SKM-1 (cell line): Measurements from ENCODE around the gene ADAMTS10.
A peak's percentile ranks its signal among the peaks of the same experiment; 100 is the strongest.
"Not testable (repeated sequence)": the region's sequence is repeated elsewhere in the genome, so short reads cannot be mapped to it uniquely, and the experiment has no call there.

Experiments used
- DNase-seq: peaks from one replicate; lab custom pipeline; 2025; ENCODE audit not compliant: unreplicated experiment; lab: John Stamatoyannopoulos, UW

The ADAMTS10 gene

DNA sequence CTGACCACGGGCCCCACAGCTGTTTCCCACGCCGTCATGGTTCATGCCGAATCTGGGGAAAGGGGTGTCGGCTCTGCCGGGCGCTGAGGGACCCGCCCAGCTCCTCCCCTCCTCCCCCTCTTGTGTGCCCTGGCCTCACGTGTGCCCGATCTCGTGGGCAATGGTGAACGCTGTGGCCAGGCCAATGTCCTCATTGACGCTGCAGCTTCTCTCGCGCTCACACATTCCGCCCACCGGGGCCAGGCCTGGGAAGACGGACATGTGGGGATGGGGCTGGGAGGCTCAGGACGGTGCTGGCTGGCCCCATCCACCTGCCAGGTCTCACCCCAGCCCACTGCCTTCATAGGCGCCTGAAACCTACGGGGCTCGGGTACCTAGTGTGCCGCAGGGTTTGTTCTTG, 14.3 kb downstream of the ADAMTS10 start:
- DNase-seq, result no peak

DNA sequence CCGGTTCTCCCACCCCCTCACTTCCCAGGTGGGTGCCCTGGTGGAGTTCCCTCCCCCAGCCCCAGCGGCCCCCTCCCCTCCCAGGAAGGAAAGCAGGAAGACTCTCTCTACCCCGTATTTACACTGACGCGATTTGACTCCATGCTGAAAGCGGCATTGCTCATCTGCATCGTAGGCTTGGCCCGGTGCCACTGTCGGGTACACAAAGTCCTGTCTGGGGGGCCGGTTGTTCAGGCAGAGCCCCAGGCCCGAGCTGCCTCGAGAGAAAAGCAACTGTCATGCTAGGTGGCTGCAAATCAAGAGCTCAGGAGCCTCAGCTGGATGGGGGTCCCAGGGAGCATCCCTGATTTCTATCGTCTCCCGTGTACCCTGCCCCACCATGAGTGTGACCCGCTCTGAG, 14.9 kb downstream of the ADAMTS10 start:
- DNase-seq, result no peak

DNA sequence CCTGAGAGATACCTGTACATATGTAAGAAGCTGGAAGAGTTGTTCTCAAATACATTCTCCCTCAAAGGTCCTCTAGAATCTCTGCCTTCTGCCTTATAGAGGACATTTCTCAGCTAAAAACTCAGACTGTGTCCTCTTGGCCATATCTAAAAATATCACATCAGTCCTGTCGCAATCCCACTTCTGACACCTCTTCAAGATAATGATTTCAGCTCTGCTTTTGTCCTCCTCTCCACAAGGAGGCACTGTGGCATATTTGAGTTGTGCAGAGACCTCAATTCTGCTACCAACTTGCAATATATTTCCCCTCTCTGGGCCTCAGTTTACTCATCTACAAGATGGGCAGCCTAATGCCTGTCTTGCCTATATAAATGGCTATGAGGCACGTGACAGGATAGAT, 16.6 kb downstream of the ADAMTS10 start:
- DNase-seq, result no peak

DNA sequence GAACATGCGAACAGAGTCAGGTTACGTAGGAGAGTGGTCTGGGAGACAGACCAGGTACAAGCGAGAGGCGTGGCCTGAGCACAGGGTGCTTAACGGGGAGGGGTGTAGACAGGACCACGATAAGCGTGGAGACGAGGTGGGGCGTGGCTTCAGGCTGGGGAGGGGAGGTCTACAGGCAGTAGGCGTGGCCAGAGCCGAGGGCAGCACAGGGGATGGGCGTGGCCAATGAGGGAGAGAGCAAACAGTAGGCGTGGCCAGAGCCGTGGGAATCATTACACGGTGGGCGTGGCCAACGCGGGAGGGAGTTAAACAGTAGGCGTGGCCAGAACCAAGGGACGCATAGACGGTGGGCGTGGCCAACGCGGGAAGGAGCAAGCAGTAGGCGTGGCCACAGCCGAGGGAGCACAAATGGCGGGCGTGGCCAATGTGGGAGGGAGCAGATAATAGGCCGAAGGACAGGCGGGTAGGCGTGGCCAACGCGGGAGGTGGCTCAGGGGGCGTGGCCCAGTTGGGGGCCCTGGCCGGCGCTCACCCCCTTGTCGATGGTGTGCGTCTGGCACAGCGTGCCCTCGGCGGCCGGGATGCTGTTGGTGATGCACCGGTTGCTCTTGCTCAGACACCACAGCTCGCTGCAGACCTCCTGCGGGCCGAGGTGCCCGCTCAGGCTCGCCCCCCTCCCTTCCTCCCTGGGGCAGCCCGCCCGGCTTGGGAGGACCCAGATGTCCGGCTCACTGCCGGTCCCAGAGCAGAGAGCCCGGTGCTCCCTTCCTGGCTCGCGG, 18.1 kb downstream of the ADAMTS10 start:
- DNase-seq, result no peak

DNA sequence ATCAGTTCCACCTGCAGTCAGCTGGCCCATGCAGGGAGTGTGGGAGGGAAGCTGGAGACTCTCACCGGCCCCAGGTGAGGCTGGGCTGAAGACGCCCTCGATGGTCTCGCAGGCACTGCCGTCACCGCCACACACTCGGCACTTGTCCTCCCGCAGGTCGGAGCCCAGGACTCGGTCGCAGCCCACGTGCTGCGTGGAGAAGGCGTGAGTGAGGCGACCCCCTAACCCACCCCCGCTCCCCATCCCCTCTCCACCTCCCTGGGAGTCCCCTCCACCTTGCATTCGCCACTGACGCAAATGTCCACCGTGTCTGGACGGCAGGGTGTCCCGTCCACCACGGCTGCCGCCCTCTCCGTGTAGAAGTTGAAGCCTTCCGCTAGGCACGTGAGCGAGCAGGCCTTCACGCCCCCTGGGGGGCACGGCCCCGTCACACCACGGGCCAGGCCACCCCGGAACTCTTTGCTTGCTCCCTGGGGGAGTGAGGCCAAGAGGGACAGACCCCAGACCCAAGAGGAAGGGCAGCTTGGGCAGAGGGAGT, 21.3 kb downstream of the ADAMTS10 start:
- no peak for DNase-seq

DNA sequence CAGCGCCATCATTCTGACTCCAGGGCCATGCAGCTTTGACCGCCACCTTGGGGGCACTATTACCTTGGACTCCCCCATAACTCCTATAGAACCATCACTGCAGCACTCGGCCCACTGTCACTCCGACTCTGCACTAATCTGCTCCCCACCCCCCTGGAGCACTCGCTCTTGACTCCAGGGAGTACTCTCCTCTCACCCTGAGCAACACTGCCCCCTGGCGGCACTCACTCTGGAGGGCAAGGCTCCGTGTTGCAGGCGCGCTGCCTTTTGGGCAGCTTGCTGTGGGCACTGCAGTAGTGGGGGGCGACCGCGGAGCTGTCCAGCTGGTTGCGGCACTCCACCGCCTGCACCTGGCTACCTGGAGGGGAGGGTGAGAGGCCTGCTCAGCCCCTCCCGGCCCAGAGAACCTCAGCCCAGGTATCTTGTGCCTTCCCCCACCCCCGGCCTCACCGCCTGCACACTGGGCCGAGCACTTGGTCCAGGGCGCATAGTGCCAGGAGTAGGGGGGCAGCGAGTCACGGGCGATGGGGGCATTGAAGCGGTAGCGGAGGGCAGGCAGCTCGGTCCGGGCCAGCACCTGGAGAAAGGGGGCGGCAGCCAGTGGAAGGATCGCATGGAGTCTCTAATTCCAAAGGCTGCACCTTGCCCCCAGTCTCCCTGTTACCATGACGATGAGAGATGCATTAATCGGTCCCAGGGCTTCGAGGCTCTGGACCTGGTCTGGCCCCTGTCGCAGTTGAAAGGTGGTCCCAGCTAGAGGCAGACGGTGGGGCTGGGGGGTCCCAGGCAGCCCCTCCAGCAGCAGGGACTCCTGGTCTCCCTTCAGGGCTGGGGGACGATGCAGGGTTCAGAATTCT, 24.4 kb downstream of the ADAMTS10 start:
- no peak for DNase-seq

DNA sequence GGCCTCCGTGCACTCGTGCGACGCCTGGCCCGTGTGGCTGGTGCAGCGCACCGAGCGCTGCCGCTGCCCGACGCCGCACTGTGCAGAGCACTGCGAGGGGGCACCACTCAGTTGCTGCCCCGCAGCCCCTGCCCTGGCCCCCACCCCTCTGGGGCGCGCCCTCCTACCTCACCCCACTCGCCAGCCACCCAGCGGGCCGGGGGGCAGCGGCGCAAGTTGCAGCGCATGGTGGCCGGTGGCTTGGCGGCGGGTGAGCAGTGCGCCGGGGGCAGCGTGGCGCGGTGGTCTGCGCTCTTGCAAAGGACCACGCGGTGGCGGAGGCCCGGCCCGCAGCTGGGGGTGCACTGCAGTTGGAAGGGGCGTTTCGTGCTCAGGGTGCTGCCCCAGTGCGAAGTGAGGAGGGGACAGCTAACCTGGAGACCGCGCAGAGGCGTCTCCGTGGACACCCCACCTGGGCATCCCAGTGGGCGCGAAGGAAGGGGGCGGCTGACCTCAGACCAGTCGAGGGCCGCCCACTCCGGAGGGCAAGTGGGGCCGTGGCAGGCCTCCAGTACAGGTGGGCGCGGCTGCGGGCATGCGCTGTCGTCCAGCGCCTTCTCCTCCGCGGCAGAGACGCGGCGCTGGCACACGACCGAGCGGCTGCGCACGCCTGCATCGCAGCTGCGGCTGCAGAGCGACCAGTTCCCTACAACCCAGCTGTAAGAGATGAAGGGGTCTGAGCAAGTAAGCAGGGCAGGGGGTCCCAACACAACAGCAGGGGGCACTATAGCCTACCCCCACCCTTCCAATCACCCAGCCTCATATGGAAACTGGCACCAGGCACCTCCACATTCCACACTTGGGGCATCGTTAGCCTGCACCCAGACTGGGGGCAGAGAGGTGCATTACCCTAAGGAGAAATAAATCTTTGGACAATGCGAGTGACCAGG, 25.3 kb downstream of the ADAMTS10 start:
- no peak for DNase-seq

DNA sequence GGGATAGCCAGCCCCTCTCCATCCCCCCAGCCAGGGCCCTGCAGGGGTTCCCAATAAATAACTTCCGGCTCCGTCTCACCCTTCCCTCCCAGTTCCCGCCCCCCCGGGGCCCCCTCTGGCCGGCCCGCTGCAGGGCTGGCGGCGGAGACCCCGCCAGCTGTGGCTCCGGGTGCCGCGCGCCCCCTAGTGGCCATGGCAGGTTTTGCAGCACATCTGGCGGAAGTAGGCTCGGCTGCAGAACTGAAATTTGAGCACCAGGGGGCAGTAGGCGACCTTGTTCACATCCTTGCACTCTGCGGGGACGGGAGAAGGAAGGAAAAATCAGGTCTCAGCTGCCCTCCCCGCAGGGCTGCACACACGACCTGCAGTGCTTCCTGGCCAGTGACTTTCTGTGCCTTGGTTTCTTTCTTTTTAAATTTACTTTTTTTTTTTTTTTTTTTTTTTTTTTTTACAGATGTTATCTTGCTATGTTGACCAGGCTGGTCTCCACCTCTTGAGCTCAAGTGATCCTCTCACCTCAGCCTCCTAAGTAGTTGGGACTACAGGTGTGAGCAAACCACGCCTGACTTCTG, 29.7 kb downstream of the ADAMTS10 start:
- DNase-seq, result peak; percentile 52

DNA sequence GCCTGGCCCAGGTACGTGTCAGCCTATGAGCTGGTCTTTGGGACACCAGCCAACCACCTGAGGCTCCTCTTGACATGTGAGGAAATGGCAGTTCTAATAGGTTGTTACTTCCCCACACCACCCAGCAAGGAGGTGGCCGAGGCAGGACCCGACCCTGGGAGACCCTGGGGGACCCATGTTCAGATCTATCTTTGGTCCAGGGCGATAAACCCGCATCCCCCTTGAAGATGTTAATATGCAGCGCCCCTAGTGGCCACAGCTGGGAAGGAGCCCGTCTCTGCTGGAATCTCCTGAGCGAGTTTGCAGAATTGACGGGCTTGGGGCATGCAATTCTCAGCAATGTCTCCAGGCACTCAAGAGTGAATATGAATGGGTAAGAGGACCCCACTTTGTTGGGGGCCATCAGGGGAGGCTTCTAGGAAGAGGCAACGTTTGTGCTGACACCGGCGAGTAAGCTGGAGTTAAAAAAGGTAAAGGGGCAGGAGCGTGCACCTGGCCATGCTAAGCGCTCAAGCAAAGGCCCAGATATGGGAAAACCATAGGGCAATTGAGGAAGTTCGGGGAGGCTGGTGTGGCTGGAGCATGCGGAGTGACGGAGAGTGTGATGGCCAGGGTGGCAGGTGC, 31.8 kb downstream of the ADAMTS10 start:
- DNase-seq, result peak; percentile 59

DNA sequence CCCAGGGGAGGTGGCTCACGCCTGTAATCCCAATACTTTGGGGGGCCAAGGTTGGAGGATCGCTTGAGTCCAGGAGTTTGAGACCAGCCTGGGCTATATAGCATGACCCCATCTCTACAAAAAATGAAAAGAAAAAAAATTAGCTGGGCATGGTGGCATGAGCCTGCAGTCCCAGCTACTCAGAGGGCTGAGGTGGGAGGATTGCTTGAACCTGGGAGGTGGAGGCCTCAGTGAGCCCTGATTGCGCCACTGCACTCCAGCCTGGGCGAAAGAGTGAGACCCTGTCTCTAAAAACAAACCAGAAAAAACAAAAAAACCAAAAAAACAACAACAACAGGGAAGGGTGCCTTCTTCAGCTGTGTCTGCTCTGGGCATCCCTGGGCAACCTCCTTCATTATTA, 32.8 kb downstream of the ADAMTS10 start:
- DNase-seq, result no peak

DNA sequence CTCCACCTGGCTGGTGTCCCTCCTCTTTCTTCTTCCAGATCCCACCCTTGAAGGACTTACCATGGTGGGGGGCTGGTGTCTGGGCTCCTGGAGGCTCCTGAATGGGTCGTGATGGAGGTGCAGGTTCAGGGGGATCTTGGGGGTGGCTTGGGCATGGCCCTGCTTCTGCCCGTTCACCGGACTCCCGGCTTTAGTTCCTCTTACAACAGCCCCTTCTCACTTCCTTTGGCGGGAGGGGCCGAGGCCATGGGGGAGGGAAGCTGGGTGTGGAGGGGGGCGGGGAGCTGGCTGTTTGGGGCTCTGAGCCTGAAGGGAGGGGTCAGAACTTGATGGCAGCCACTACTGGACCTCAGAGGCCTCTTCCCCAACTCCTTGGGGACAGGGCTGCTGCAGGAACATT, 33.3 kb downstream of the ADAMTS10 start, which contains the start of gene MYO1F:
MYO1F (minus strand) TSS at position 196 of the 400 bp plus-strand sequence; CDS start at position 63, 133 bp downstream.
- DNase-seq, result peak; percentile 68

DNA sequence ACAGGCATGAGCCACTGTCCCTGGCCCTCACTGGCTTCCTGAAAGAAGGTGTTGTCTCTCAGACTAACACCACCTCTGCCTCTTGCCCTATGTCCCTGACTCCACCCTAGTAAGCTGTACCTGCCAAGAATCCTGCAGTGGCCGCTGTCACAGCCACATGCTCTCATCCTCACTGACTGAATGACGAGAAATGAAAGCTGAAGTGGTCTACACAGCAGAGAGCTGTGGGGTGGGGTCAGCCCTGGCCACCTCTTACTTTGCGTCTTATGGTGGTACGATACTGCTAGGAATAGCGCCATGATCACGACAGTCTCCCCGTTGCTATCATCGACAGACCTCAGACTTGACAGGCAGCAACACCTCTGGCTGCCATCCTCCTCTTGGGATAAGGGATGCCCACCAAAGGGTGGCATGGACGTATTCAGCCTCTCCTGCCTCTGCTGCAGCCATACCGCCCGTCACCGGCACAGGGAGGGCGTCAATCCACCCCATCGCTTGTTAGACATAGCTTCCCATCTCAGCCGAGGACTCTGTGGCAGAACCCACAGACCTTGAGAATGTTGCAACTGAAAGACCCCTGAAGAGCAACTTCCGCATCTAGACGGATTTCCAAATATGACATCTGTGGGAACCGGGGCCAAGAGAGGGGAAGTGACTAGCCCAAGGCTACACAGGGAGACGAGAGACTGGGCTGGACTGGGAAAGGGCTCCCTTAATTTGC, 34.1 kb downstream of the ADAMTS10 start:
- peak; percentile 38 for DNase-seq

DNA sequence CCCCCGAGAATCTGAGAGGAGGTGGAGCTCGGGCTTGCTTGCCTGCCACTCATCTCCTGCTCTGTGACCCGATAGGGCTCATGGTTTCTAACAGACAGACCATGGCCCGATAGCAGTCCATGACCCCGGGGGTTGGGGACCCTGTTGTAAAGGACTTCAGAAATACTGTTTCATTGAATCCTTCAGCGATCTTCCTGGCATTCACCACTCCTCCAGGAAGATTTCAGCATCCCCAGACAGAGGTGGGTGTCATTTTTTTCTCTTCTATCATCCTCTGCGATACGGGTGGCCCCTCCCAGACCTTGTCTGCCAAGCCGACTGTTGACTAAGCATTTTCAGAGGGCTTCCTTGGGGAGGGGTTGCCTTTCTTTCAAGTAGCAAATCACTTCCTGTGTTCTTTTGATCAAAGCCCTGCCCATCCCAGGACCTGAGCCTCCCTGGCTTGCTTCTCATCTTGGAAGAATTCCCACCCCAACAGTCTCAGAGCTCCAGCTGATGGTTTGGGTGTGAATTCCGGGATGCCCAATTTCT, 35.0 kb downstream of the ADAMTS10 start:
- no peak for DNase-seq

DNA sequence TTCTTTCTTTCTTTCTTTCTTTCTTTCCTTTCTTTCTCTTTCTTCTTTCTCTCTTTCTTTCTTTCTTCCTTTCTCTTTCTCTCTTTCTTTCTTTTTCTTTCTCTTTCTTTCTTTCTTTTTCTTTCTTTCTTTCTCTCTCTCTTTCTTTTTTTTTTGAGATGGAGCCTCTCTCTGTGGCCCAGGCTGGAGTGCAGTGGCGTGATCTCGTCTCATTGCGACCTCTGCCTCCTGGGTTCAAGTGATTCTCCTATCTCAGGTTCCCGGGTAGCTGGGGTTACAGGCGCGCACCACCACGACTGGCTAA, 35.9 kb downstream of the ADAMTS10 start:
- not testable (repeated sequence) for DNase-seq

DNA sequence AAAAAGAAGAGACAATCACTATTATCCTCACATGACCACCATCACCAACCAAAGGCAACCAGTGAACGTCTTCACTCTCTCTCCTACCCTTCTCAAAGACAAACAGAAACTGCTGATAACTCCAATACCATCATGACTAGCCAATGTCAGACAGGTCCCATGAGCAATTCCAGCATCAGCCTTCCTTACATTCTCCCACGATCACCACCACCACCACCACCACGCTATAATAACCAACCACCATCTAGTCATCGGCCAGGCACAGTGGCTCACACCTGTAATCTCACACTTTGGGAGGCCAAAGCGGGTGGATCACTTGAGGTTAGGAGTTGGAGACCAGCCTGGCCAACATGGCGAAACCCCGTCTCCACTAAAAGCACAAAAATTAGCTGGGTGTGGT, 37.2 kb downstream of the ADAMTS10 start:
- DNase-seq, result no peak

DNA sequence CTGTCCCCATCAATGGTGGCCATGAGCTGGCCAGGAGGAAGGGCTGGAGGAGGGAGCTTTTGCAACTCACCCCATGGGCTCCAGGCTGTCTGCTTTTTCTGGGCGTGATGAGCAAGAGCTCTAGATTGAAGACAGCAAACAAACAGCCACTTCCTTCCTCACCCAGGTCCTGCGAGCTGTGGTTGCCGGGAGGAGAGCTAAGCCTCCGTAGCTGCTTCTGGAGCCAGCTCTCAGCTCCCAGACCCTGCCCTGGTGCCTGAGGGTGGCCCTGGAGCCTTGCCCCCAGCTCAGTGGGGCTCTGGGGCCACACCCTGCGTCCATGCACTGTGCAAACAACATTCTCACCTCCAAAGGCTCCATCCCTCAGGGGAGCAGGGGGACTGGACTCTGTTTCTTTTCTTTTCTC, 39.5 kb downstream of the ADAMTS10 start:
- peak; percentile 79 for DNase-seq

DNA sequence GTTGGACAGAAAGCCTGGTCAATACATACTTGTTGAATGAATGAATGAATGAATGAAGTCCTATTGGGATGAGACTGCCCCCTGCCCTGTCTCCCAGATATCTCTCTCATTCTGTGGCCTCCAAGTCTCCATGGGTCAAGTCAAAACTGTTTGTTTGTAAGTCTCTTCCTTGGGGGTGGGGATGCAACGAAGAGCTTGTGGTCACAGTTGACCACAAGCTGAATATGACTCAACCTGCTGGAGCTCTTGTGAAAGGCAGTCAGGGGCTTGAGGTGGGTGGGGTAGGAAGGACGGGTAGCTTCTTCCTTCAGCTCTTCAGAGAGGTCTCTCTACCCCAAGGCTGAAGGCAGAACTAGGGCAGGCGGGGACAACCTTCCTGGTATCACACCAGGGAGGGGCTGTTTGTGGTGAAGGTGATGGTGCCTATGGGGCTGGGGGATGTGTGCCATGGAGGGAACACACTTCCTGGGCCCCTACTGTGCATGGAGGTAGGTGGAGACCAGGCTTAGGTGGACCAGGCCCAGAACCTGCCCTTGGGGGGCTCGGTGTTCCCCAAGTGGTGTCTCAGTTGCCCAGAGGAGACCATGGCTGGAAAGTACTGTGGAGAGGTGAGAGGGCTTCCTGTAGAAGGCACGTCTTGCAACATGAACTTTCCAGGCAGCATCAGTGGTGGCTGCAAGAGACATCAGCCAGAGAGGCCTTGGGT, 41.3 kb downstream of the ADAMTS10 start:
- DNase-seq, result peak; percentile 95

DNA sequence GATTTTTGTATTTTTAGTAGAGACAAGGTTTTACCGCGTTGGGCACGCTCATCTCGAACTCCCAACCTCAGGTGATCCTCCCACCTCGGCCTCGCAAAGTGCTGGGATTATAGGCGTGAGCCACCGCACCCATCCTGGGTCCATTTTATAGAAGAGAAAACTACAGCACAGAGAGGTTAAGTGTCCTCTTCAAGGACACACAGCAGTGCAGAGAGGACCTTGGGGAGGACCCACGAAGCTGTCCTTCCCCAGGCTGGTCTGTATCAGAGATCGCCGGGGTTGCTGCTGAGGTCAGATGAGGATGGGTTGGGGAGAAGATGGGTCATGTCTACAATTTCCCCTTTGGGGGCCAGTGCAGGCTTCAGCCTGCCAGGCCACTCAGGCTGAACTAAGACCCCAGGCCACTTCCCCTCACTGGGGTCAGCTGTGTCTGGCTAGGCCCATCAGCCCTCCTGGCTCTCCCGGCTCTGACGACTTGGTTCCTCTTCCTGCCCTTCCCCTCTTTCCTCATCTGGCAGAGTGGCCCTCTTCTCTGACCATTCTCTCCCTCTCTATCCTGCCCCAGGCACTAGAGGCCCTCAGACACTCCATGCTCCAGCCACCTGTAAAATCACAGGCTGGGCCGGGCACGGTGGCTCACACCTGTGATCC, 42.9 kb downstream of the ADAMTS10 start:
- peak; percentile 73 for DNase-seq
